Fibroblast of gingiva (primary cell): Measurements from ENCODE around the gene BCAR1.
"Not testable (repeated sequence)": the region's sequence is repeated elsewhere in the genome, so short reads cannot be mapped to it uniquely, and the experiment has no call there.

Experiments
- DNase-seq: peaks from one replicate; pipeline ENCODE4 v3.0.0-alpha.2; 2011; ENCODE audit warnings: low read depth

Gene BCAR1

DNA sequence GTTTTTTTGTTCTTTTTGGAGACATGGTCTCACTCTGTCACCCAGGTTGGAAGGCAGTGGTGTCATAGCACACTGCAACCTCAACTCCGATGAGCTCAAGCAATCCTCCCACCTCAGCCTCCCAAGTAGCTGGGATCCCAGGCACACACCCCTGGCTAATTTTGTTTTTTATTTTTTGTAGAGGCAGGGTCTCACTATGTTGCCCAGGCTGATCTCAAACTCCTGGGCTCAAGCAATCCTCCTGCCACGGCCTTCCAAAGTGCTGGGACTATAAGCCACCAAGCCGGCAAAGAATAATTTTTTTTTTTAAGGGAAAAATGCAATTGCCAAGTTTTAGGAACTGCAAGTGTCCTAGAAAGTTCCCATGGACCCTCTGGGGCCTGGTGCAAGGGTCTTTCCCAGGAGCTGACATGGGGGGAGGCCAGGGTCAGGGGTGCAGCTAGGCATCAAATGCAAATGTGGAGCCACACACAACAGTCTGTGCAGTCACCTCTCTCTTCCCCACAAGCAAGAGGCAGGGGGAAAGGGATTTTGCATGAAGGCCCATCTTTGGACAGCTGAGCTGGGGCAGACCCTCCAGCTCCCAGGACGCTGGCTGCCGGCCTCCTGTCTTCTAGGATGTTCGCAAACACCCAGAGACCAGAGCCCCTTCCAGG is 20.1 kb upstream of the BCAR1 start:
- DNase-seq = no peak

- not testable (repeated sequence) for DNase-seq
These were observed 17.9 kb upstream of the BCAR1 start for GRCh38 chr16:75269358-75269757.

DNA sequence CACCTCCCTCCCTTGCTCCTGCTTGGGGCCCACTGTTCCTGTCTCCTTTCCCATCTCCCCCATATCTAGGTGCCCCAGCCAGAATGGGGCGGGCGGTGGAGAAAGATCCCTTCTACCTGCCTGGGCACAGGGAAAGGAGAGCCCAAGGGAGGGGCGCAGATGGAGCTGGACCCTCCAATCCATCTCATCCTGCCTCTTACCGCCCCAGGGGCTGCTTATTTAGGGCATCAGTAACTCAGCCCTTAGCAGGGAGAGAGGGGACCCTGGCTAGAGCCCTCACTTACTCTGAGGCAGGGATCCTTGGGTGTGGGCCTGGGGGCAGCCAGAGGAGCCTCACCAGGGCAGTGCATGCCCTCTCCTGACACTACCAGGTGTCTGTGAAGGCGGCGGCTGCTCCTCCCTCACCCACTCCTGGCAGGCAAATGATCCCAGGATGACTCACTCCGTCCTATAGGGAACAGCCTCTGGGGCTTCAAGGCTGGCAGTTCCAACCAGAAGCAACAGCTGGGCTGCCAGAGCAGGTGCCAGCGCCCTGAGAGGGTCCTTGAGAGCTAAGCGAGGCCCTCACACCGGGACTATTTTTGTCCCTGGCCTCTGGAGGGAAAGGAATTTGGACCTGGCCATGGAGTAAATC is 16.3 kb upstream of the BCAR1 start:
- DNase-seq = no peak

DNA sequence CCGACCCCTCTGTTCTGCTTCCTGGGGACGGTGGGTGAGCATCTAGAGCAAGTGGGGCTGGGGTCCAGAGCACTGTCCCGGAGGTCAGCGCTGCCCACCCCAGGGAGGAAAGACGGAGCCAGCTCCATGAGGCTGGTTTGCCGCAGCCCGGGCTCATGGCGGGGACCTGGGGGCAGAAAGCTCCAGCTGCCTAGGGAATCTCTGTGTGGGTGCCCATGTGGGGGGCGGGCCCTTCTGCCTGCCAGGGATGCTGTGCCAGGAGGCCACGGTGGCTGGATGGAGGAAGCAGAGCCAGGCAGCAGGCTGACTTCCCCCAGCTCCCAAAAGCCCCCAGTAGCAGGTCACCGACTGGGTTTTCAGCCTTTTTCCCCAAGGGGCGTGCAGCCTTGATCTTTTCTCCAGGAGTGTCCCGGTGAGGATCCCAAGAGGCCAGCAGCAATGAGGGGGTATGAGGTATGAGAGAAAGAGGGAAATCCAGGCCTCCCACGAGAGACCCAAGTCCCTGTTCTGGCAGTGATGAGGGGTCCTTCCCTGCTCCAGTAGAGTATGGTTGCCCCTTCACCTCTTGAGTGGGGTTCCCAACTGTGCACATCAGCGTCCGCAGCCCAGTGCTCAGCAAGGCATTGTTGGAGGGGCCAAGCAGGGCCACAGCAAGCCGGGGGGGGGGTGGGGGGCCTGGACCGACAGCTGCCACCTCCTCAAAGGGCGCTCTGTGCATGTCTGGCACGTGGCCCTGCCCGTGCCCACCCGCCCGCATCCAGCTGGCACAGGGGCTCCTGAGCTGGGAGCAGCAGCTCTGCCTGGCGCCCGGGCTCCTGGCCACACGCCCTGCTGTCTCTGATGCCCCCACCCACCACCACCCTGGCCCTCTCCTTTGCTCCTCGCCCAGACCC is 15.6 kb upstream of the BCAR1 start:
- DNase-seq = no peak

DNA sequence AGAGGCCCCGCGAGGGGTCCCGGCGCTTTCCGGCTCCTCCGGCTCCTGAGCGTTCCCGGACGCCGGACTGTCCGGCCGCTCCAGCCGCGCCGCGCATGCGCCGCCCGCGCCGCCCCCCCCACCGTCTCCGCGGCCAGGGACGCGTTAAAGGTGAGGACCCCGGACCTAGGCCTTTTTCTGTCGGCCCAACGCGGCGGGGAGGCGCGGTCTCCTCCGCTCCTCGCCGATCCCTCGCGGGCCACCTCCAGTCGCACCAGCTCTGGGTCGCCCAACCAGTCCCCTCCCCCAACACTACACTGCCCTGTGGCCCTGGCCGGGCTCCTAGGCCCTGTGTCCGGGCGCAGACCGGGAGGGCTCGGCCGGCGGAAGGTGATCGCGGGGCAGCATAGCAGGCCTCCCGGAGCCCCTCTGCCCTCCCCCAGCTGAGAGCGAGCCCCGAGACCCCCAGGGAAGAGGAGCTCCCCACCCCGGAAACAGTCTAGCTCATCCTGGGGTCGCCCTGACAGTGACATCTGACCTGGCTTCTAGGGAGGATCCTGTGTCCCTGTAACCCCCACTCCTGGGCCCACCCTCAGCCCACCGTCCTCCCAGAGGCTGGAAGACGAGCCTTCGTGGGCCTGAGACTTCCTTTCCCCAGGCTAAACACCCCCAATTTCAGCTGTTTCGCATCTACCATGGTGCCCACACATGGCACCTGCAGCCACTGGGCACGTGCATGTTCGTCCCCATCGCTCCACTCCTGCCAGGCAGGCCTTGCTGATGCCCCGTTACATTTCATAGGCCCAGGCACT is 14.7 kb upstream of the BCAR1 start:
- peak; percentile 73 for DNase-seq

DNA sequence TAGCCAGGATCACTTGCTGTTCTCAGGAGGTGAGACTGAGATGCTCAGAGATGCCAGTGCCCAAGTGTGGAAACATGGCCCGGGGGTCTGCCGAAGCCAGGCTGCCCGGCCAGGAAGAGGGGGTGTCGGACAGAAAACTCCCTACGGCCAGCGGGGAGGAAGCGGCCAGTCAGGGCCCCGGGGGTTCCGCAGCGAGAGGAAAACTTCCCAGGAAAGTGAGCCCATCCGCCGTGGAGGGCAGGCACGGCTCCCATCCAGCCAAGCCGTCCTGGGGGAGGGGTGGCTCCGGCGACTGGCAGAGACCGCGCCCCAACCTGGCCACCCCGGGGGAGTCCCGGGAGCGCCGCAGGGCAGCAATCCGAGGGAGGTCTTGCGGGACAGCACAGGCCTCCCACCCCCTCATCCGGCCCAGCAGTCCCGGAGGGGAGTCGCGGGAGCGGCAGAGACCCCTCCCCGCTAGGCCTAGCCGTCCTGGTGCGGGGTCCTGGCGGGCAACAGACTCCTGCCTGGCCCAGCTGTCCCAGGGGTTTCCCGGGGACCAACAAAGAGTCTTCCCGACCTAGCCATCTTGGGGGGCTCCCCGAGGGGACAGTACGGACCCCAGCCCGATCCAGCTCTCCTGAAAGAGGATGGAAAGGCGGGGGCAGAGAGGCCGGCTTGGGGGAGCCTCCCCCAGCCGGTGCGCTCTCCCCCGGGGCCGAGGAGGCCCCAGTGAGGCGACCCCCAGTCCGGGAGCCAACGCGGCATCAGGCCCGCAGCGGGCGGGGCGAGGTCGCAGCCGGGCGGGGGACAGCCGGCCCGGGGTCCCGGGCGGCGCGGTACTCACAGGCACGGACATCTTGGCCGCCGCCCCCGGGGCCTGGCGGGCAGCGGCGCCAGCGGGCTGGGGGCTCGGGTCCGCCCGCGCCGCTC is 13.8 kb upstream of the BCAR1 start:
- no peak for DNase-seq

- peak; percentile 60 for DNase-seq
These were observed 13.1 kb upstream of the BCAR1 start for GRCh38 chr16:75264457-75264998.

DNA sequence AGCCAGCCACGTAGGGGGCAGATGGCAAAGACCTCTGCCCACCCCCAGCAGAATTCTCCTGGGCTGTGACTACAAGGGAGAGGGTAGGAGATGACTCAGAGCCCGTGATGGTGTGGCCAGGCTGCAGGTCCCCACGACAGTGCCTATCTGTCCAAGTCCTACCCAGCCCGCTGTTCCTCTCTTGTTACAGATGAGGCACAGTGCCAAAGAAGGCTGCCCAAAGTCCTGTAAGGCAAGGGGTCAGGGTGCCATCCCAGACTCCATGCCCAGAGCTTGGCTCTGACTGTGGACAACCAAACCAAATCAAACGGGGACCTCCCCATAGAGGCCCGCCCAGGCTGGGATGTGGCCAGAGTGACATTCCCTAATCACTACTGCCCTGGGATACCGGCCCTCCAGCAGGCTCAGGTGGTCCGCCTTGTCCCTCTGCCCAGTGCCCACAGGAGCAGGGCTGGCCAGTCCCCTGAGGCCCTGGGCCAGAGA is 12.6 kb upstream of the BCAR1 start:
- DNase-seq = peak; percentile 87

DNA sequence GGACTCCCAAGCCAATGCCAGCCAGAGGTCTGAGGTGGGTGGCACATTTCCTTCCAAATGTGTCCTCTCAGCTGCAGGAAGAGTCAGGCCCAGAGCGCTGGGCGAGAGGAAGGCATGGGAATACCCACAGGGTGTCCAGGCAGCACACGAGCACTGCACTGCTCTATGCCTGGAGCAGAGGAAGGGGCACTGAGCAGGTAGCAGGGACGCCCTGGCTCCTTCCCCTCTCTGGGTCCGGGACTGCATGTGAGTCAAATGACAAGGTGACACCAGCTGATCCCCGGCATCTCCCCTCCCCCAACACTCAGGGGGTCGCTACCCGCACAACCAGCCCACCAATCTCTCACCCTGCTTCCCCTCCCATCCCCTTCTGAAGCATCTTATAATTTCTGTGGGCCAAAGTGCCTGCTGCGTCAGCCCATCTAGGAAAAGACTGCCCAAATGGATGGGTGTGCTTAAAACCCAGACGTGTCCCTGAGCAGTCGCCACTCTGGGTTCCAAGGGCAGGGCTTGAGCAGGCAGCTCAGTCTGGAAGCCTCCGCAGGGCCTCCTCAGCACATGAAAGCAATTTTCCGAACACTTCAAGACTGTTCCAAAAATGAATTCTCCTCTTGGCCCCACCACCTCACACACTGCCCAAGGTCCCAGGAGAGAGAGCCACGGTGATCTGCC is 12.0 kb upstream of the BCAR1 start:
- no peak for DNase-seq

DNA sequence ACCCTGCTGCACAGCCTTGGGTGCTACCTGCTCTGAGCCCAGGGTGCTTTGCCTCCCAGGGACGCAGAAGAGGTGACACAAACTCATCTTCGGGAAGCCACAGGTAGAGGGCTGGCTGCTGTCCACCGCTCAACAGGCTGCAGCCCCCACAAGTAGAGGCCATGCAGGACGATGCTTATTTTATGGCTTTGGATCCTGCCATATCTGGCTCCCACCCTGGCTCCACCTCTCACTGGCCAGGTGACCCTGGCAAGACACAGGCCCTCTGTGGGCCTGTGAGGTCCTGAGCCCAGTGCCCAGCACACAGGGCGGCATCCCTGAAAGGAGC is 11.3 kb upstream of the BCAR1 start:
- no peak for DNase-seq

GRCh38 chr16:75262104-75262799 is 10.8 kb upstream of the BCAR1 start:
- DNase-seq = no peak

- DNase-seq = no peak
These were observed 10.2 kb upstream of the BCAR1 start for GRCh38 chr16:75261590-75262078.

- no peak for DNase-seq
These were observed 9.6 kb upstream of the BCAR1 start for GRCh38 chr16:75260851-75261589.

- no peak for DNase-seq
These were observed 7.3 kb upstream of the BCAR1 start for GRCh38 chr16:75258807-75259141.

DNA sequence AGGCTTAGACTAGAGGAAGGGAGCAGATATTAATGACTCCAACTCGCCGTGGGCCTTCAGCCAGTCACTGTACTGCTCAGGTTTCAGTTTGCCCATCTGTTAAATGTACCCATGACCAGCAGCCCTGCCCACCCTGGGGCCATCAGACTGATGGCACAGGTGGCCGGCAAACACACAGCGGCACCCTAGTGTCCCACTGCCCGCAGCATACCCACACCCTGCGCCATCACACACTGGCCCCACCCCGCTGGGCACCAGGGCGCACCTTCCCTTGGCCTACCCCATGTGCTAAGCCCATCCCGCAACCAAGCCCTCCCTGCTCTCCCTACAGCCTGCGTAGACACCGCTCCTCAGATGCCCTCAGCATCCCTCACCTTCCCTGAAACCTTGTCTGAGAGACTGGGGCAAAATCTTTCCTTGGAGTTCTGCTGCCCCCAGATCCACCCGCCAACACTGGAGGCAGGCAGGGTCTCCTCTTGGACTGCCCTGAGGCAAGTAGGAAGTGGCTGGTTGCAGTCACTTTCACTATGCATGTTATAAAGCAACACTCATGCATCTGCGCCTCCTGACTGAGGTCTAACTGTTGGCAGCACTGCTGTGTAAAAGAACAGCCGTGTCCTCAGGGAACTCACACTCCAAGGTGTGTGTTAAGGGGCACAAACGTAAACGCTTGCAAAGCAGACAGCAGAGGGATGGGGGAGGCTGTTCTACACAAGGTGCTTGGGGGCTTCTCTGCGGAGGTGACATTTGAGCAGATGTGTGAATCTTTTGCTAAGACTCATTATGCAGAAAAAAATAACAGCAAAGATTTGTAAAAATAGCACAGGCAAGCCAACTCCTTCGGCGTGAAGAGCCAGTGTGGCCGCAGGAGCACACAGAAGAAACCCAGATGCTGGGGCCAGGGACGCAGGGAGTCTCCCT is 6.7 kb upstream of the BCAR1 start:
- no peak for DNase-seq

GRCh38 chr16:75256696-75257343 is 5.4 kb upstream of the BCAR1 start:
- peak; percentile 51 for DNase-seq

DNA sequence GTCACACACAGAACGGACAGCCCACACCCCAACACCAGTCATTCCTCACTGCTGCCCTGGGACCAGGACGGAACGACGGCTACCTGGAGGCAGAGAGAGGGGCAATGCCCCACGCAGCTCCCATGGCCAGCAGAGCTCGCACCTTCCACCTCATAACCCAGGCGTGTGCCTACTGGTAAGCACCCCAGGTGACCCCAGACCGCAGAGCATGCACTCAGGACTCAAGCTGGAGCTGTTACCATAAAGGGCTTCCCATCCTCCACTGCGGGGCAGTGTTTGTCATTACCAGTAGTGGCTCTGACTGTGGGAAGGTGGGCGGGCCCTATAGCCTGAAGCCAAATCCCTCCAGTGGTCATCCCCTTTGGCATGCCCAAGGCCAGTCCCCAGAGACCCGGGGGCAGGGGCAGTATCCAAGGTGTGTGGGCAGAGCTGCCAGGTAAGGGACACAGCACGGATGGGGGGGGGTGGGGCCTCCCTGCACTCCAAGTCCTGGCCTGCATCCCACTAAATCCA is 4.7 kb upstream of the BCAR1 start:
- no peak for DNase-seq
